OCI-LY3 (cell line): ENCODE data around the gene ADAMTS2.

Source experiments
- EZH2phosphoT487 ChIP-seq: fragments of 200-600 bp; shearing (Covaris generic); IDR thresholded peaks from 2 replicates; pipeline ENCODE4 v1.6.1; 2018; ENCODE audit warnings: antibody characterized with exemption, mixed run types, low read depth
- TF ChIP-seq, protein P1 (sequence below): fragments of 200-600, 300-600 bp; sonication (generic); IDR thresholded peaks from 2 replicates; pipeline ENCODE4 v1.5.1; 2014; ENCODE audit warnings: antibody characterized with exemption, low read length, low read depth

DNA sequence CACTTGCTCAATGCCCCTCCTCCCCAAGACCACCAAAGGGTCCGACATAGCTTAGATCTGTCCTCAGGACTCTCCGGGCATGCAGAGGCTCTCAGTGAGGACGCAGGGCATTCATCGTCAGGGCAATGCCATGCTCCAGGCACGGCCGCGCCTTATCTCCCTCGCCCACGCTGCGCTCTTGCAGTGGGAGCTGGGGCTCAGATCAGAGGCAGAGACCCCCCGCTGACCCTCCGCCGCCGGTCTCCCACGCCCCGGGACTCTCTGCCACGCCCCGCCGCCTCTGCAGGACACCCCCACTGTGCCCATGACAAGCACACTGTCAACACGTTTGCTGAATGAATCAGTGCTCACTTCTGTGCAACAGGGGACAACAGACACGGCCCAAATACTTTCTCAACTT lies 140.7 kb downstream of the ADAMTS2 start:
- TF ChIP-seq, protein P1, sequence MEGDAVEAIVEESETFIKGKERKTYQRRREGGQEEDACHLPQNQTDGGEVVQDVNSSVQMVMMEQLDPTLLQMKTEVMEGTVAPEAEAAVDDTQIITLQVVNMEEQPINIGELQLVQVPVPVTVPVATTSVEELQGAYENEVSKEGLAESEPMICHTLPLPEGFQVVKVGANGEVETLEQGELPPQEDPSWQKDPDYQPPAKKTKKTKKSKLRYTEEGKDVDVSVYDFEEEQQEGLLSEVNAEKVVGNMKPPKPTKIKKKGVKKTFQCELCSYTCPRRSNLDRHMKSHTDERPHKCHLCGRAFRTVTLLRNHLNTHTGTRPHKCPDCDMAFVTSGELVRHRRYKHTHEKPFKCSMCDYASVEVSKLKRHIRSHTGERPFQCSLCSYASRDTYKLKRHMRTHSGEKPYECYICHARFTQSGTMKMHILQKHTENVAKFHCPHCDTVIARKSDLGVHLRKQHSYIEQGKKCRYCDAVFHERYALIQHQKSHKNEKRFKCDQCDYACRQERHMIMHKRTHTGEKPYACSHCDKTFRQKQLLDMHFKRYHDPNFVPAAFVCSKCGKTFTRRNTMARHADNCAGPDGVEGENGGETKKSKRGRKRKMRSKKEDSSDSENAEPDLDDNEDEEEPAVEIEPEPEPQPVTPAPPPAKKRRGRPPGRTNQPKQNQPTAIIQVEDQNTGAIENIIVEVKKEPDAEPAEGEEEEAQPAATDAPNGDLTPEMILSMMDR, result no peak
- no peak for TF ChIP-seq EZH2phosphoT487
